Nasal cavity respiratory epithelium epithelial cell of viscerocranial mucosa (primary cell): ENCODE measurements around the gene HES4. TPM values are rescaled to one million over a fixed set of nuclear protein-coding genes. Genes with fewer than 3 reads are reported as not detected.

Source experiments
- total RNA-seq: library from RNA; depleted of rRNA; stranded (reverse); fragments of >200 nt; gene quantifications from 2 replicates; pipeline ENCODE4 v1.2.3, GENCODE V29; 2014

The HES4 gene
- total RNA-seq: 34.5 and 46.5 TPM in 2 replicates

GRCh38 chr1:999725-1000356 is at the start of gene HES4:
Gene HES4 (minus strand): TSS chr1:1000097. CDS start chr1:999973, 124 bp downstream.

GRCh38 chr1:1020000-1020404 is 20.1 kb upstream of the HES4 start, which contains the start of gene AGRN:
Gene AGRN (plus strand): TSS chr1:1020120. CDS start chr1:1020173, 53 bp downstream.

GRCh38 chr1:1013105-1013921 is 13.4 kb upstream of the HES4 start, which contains the start of gene ISG15:
Gene ISG15 (plus strand): TSS chr1:1013497. CDS start chr1:1013574, 77 bp downstream.

GRCh38 chr1:981955-982558 is 17.8 kb downstream of the HES4 start, which contains the start of gene PERM1:
Gene PERM1 (minus strand): TSS chr1:982093. CDS start chr1:981029, 1,064 bp downstream.

GRCh38 chr1:966135-966703 is 33.7 kb downstream of the HES4 start, which contains the start of gene PLEKHN1:
Gene PLEKHN1 (plus strand): TSS chr1:966482. CDS start chr1:966532, 50 bp downstream.

GRCh38 chr1:960363-961131 is 39.4 kb downstream of the HES4 start, which contains the start of gene KLHL17:
Gene KLHL17 (plus strand): TSS chr1:960584. CDS start chr1:960694, 110 bp downstream.

GRCh38 chr1:958823-959730 is 40.8 kb downstream of the HES4 start, which contains the start of gene NOC2L:
Gene NOC2L (minus strand): TSS chr1:959256. CDS start chr1:959240, 16 bp downstream.

Other genes starting within 250 kb of the HES4 start
- gene SAMD11, start 76.2 kb downstream of the HES4 start, total RNA-seq: under 0.01 TPM in 2 replicates
- 110 and 135 TPM in 2 replicates for gene NOC2L, start 40.8 kb downstream of the HES4 start, total RNA-seq
- 3.1 and 7.7 TPM in 2 replicates for gene KLHL17, start 39.5 kb downstream of the HES4 start, total RNA-seq
- gene PLEKHN1, start 33.6 kb downstream of the HES4 start, total RNA-seq: 4.4 and 6.2 TPM in 2 replicates
- 0.07 TPM in 1 of 2 replicates, not detected in the other for gene PERM1, start 18.0 kb downstream of the HES4 start, total RNA-seq
- gene ISG15, start 13.4 kb upstream of the HES4 start, total RNA-seq: 25.1 and 119 TPM in 2 replicates
- gene AGRN, start 20.0 kb upstream of the HES4 start, total RNA-seq: 157 and 485 TPM in 2 replicates
- gene RNF223, start 74.2 kb upstream of the HES4 start, total RNA-seq: 2.6 and 14.7 TPM in 2 replicates
- 6.5 and 9.3 TPM in 2 replicates for gene C1orf159, start 116.0 kb upstream of the HES4 start, total RNA-seq
- gene TTLL10, start 173.8 kb upstream of the HES4 start, total RNA-seq: 0.28 TPM in 1 of 2 replicates, not detected in the other
- 0.34 and 1.5 TPM in 2 replicates for gene TNFRSF18, start 206.5 kb upstream of the HES4 start, total RNA-seq
- 0.14 TPM in 1 of 2 replicates, not detected in the other for gene TNFRSF4, start 214.1 kb upstream of the HES4 start, total RNA-seq
- gene SDF4, start 231.9 kb upstream of the HES4 start, total RNA-seq: 76.9 and 124 TPM in 2 replicates
- 24.4 and 25.6 TPM in 2 replicates for gene B3GALT6, start 232.1 kb upstream of the HES4 start, total RNA-seq
- gene C1QTNF12, start 246.6 kb upstream of the HES4 start, total RNA-seq: 0.93 and 1.4 TPM in 2 replicates